ENCODE data around the gene INHA. TPM values are rescaled to one million over a fixed set of nuclear protein-coding genes. Genes with fewer than 3 reads are reported as not detected.

INHA gene
- total RNA-seq, 1 donor from 2014 or later = 1.2 TPM

DNA sequence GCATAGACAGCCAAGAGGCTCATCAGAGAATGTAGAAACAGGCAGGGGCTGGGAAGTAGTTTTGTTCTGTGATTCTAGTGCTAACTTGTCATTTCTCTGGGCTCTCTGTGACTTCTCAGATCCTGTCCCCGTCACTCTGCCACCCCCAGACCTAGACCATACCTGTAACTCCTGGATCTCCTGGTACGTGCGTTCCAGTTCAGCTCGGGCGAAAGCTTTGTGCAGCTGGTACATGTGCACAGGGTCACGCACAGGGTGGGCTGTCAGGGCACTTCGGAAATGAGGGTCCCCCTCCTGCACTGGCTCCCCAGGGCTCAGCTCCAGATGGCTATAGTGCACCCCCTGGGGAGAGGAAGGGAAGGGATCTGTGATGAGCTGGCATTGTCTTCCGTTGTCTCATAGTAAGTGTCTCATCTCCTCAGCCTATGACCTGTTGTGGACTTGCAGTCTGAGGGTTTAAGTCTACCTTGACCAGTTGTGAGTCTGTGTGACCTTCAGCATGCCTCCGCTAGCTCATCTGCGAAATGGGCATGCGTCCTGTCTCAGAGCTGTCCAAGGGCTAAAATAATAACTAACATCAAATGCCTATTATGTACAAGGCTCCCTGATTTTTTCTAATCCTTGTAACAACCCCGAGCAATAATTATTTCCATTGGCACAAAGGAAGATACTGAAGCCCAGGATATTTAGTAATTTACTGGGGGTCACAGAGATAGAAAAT, 31.2 kb upstream of the INHA start:
- no peak for TF ChIP-seq CTCF (IDR thresholded peaks at IDR 0.05)
- no peak overlapping the region for H3K27ac Mint-ChIP-seq (ENCODE audit: unreplicated experiment)

DNA sequence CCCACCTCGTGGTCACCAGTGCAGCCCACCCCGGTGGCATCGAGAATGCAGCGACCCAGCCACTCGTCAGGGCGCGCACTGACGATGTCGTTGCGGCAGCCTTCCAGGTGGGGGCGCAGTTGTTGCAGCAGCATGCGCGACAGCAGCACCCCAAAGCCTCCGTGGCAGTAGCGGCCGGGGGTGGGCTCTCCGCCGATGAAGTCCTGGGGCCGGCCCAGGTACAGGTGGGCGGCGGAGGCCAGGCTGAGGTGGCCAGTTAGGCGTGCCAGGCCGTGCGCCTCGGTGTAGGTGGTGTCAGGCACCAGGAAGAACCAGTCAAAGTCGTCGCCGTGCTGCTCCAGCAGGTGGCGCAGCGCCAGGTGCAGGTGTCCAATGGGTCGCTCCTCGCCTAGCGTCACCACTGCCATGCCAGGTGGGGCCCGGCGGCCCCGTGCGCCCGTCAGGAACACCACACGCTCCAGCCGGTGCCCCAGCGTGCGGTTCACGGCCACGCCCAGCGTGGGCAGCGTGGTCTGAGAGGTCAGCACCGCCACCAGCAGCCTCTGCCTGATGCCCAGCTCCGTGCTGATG, 30.4 kb upstream of the INHA start:
- TF ChIP-seq CTCF (IDR thresholded peaks at IDR 0.05) = peak; percentile 99
- Mint-ChIP-seq H3K36me3 (ENCODE audit: unreplicated experiment) (peaks cover 16% of the 10 kb centered on the region), H3K4me3 (ENCODE audit: unreplicated experiment) (peak overlapping the region; percentile 53), H3K27me3 (ENCODE audit: unreplicated experiment) (no peaks in the 10 kb centered on the region), H3K4me1 (ENCODE audit: unreplicated experiment) (peaks cover 40% of the 10 kb centered on the region), H3K9me3 (ENCODE audit: unreplicated experiment) (no peaks in the 10 kb centered on the region), H3K27ac (ENCODE audit: unreplicated experiment) (no peak overlapping the region)
- peak; percentile 92 for DNase-seq (ENCODE audit: extremely low spot score, unreplicated experiment)

More for the DNA sequence above, 31.2 kb upstream of the INHA start:
- Mint-ChIP-seq H3K36me3 (ENCODE audit: unreplicated experiment) (peaks cover 16% of the 10 kb centered on the region), H3K4me1 (ENCODE audit: unreplicated experiment) (peaks cover 40% of the 10 kb centered on the region), H3K27me3 (ENCODE audit: unreplicated experiment) (no peaks in the 10 kb centered on the region), H3K4me3 (ENCODE audit: unreplicated experiment) (no peak overlapping the region), H3K9me3 (ENCODE audit: unreplicated experiment) (no peaks in the 10 kb centered on the region)
- no peak for DNase-seq (ENCODE audit: extremely low spot score, unreplicated experiment)

- H3K4me1 Mint-ChIP-seq (ENCODE audit: unreplicated experiment) = peaks cover 36% of the 10 kb centered on the region
- no peak for TF ChIP-seq CTCF (IDR thresholded peaks at IDR 0.05)
- peak overlapping the region; percentile 90 for H3K27ac Mint-ChIP-seq (ENCODE audit: unreplicated experiment)
- peak overlapping the region; percentile 85 for H3K4me3 Mint-ChIP-seq (ENCODE audit: unreplicated experiment)
- H3K36me3 Mint-ChIP-seq (ENCODE audit: unreplicated experiment) = peaks cover 16% of the 10 kb centered on the region
- DNase-seq (ENCODE audit: extremely low spot score, unreplicated experiment) = no peak
- H3K9me3 Mint-ChIP-seq (ENCODE audit: unreplicated experiment) = no peaks in the 10 kb centered on the region
- no peaks in the 10 kb centered on the region for H3K27me3 Mint-ChIP-seq (ENCODE audit: unreplicated experiment)
Observed at GRCh38 chr2:219542931-219543595, 29.0 kb upstream of the INHA start.

GRCh38 chr2:219543596-219544358, 28.3 kb upstream of the INHA start, which contains the start of the genes CHPF and TMEM198:
Gene CHPF (minus strand): TSS chr2:219543809. CDS start chr2:219543538, 271 bp downstream.
Gene TMEM198 (plus strand): TSS chr2:219544028. CDS start chr2:219544728, 700 bp downstream.
- DNase-seq (ENCODE audit: extremely low spot score, unreplicated experiment) = peak; percentile 99
- peak within 1 kb of the TSS; percentile 90 for H3K27ac Mint-ChIP-seq (ENCODE audit: unreplicated experiment)
- H3K9me3 Mint-ChIP-seq (ENCODE audit: unreplicated experiment) = no peaks in the 10 kb centered on the region
- TF ChIP-seq CTCF (IDR thresholded peaks at IDR 0.05) = no peak
- peak within 1 kb of the TSS; percentile 85 for H3K4me3 Mint-ChIP-seq (ENCODE audit: unreplicated experiment)
- H3K27me3 Mint-ChIP-seq (ENCODE audit: unreplicated experiment) = no peaks in the 10 kb centered on the region
- H3K36me3 Mint-ChIP-seq (ENCODE audit: unreplicated experiment) = peaks cover 17% of the 10 kb centered on the region
- H3K4me1 Mint-ChIP-seq (ENCODE audit: unreplicated experiment) = peaks cover 29% of the 10 kb centered on the region
